K562 treated with DMSO at 1 percent for 24 hours (cell line): ENCODE data around the gene COASY. TPM values are rescaled to one million over a fixed set of nuclear protein-coding genes. Genes with fewer than 3 reads are reported as not detected.

Source experiments
- total RNA-seq: library from RNA; unstranded; fragments of 300-600 nt; gene quantifications from 2 replicates; pipeline ENCODE4 v1.2.3, GENCODE V29; 2022; ENCODE audit warnings: low read depth; ENCODE audit not compliant: insufficient read depth

COASY gene
- total RNA-seq: 129 and 133 TPM in 2 replicates

GRCh38 chr17:42561897-42562387, at the start of gene COASY:
COASY (plus strand) TSS chr17:42562148; CDS start chr17:42562623, 475 bp downstream.

DNA sequence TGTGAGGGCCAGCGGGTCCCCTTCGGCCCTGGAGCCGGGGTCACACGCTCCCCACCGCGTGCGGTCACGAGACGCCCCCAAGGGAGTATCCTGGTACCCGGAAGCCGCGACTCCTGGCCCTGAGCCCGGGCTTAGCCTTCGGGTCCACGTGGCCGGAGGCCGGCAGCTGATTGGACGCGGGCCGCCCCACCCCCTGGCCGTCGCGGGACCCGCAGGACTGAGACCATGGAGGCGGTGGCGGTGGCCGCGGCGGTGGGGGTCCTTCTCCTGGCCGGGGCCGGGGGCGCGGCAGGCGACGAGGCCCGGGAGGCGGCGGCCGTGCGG, 25.9 kb upstream of the COASY start, which contains the start of gene NAGLU:
Gene NAGLU, plus strand, starts transcription at position 194 of the 324 bp plus-strand sequence. Its CDS starts 32 bp downstream, at position 226.

GRCh38 chr17:42552736-42553135, 9.2 kb upstream of the COASY start, which contains the start of gene HSD17B1:
HSD17B1 (plus strand) TSS chr17:42552923; CDS start chr17:42552934, 11 bp downstream.

GRCh38 chr17:42566883-42567573, 5.1 kb downstream of the COASY start, which contains the start of gene MLX:
MLX (plus strand) TSS chr17:42567100; CDS start chr17:42567125, 25 bp downstream.

GRCh38 chr17:42577532-42578281, 15.8 kb downstream of the COASY start, which contains the start of gene PSMC3IP:
PSMC3IP (minus strand) TSS chr17:42577729; CDS start chr17:42577686, 43 bp downstream.

DNA sequence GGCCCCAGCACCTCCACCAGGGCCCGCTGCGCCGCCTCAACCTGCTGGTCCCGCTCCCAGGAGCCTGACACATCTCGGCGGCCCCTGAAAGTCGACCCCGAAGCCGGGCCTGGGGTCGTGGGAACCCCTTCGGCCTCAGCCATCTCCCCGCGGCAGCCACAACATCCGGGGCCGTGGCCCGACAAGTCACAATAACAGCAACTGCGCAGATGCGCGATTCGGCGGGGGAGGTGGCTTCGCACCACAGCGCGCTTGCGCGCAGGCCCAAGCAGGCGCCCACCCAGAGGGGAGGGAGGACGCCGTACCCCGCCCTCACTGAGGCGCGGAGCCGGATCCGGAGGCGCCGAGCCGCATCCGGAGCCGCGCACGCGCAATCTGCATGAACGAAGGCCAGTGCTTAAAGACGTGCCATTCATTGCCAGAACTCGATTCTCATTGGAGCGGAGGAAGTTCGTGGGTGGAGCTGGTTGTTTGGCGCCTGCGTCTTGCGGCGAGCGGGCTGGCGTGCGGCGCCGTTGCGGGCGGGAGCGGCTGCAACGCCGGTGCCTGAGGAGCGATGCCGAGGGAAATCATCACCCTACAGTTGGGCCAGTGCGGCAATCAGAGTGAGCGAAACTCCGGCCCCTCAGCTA, 47.4 kb downstream of the COASY start, which contains the start of the genes RETREG3 and TUBG1:
Gene RETREG3, minus strand, starts transcription at position 193 of the 632 bp plus-strand sequence. Its CDS starts 50 bp downstream, at position 143.
Gene TUBG1, plus strand, starts transcription at position 502 of the 632 bp plus-strand sequence. Its CDS starts 55 bp downstream, at position 557.

Other genes with a start within 250 kb of the COASY start
- gene STAT3, start 173.7 kb upstream of the COASY start, total RNA-seq: 73.6 and 78.5 TPM in 2 replicates
- 84.8 and 91.7 TPM in 2 replicates for gene CAVIN1, start 138.9 kb upstream of the COASY start, total RNA-seq
- gene ATP6V0A1, start 103.3 kb upstream of the COASY start, total RNA-seq: 64.8 and 65.7 TPM in 2 replicates
- 23.6 and 24.1 TPM in 2 replicates for gene NAGLU, start 25.9 kb upstream of the COASY start, total RNA-seq
- 7.3 and 15.9 TPM in 2 replicates for gene HSD17B1, start 9.2 kb upstream of the COASY start, total RNA-seq
- 40.3 and 43.2 TPM in 2 replicates for gene MLX, start 5.0 kb downstream of the COASY start, total RNA-seq
- 45.6 and 52.2 TPM in 2 replicates for gene PSMC3IP, start 15.6 kb downstream of the COASY start, total RNA-seq
- gene RETREG3, start 47.2 kb downstream of the COASY start, total RNA-seq: 25.5 and 26.8 TPM in 2 replicates
- gene TUBG1, start 47.5 kb downstream of the COASY start, total RNA-seq: 193 and 202 TPM in 2 replicates
- not detected in 2 replicates for gene TUBG2, start 97.1 kb downstream of the COASY start, total RNA-seq
- gene PLEKHH3, start 114.8 kb downstream of the COASY start, total RNA-seq: 60.2 and 68.6 TPM in 2 replicates
- 14.6 and 19.4 TPM in 2 replicates for gene CCR10, start 119.7 kb downstream of the COASY start, total RNA-seq
- 3.1 TPM in 2 replicates for gene CNTNAP1, start 120.4 kb downstream of the COASY start, total RNA-seq
- 16.8 and 17.2 TPM in 2 replicates for gene EZH1, start 182.9 kb downstream of the COASY start, total RNA-seq
- gene RAMP2, start 199.1 kb downstream of the COASY start, total RNA-seq: not detected in 2 replicates
- gene VPS25, start 211.3 kb downstream of the COASY start, total RNA-seq: 155 and 161 TPM in 2 replicates
- 6.2 and 6.8 TPM in 2 replicates for gene WNK4, start 218.5 kb downstream of the COASY start, total RNA-seq
- gene COA3, start 236.6 kb downstream of the COASY start, total RNA-seq: 66.2 and 80.9 TPM in 2 replicates
- gene CNTD1, start 236.7 kb downstream of the COASY start, total RNA-seq: 0.37 and 0.80 TPM in 2 replicates